HEK293 (cell line): Measurements from ENCODE around the gene HLA-E.

Experiments used
- ELK4 ChIP-seq: IDR thresholded peaks from 2 replicates; pipeline ENCODE4 v1.6.1; 2011; ENCODE audit warnings: mild to moderate bottlenecking, low read depth, low read length, borderline replicate concordance
- KLF8 ChIP-seq: fragments of 450-650 bp; formaldehyde crosslinking; IDR thresholded peaks from 2 replicates; pipeline ENCODE4 v1.5.1; 2016; ENCODE audit warnings: missing biosample characterization, missing genetic modification characterization
- SP2 ChIP-seq: fragments of 450-650 bp; formaldehyde crosslinking; IDR thresholded peaks from 2 replicates; pipeline ENCODE4 v1.5.1; 2016; ENCODE audit warnings: missing biosample characterization, missing genetic modification characterization
- ZBTB20 ChIP-seq: fragments of 450-650 bp; formaldehyde crosslinking; IDR thresholded peaks from 2 replicates; pipeline ENCODE4 v1.5.1; 2016; ENCODE audit warnings: missing biosample characterization, missing genetic modification characterization
- ZNF184 ChIP-seq: fragments of 450-650 bp; IDR thresholded peaks from 2 replicates; pipeline ENCODE4 v1.5.1; 2018; ENCODE audit warnings: missing biosample characterization, mild to moderate bottlenecking, missing genetic modification characterization
- ZNF324 ChIP-seq: fragments of 450-650 bp; formaldehyde crosslinking; IDR thresholded peaks from 2 replicates; pipeline ENCODE4 v1.5.1; 2016; ENCODE audit warnings: missing biosample characterization, missing genetic modification characterization

- no peak for TF ChIP-seq SP2 (tag by site-specific recombination)
- no peak for TF ChIP-seq ZNF324 (tag by site-specific recombination)
- TF ChIP-seq ZNF184 (tag by site-specific recombination), result no peak
- TF ChIP-seq ELK4, result no peak
- TF ChIP-seq ZBTB20 (tag by site-specific recombination), result no peak
- no peak for TF ChIP-seq KLF8
These were observed 21.8 kb downstream of the HLA-E start for GRCh38 chr6:30511169-30511546.
